IMR-90 (cell line): ENCODE results near the gene ADAP1. TPM values are rescaled to one million over a fixed set of nuclear protein-coding genes. Genes with fewer than 3 reads are reported as not detected.

Experiments
- ATAC-seq: fragments of 200-7000 bp; cut with Tn5 transposase; 2 replicates; pipeline ENCODE4 v1.9.1; 2020; ENCODE audit warnings: low read depth, mild to moderate bottlenecking, moderate library complexity
- BruUV-seq: library from RNA; stranded (reverse); fragments of 400-500 nt; replicated peaks from 2 replicates; lab custom pipeline; 2021; lab: Mats Ljungman, UMichigan
- CTCF ChIA-PET: fragments of 300-600 bp; formaldehyde crosslinking; extraction: SDS; loops from one replicate; lab custom pipeline; 2021; ENCODE audit warnings: antibody characterized with exemption; lab: Yijun Ruan, JAX
- POLR2A ChIA-PET: fragments of 300-600 bp; sonication (Branson Sonifier 250); formaldehyde crosslinking; loops from one replicate; lab custom pipeline; 2022; ENCODE audit warnings: antibody characterized with exemption; ENCODE audit not compliant: unreplicated experiment; lab: Charles Lee
- DNase-seq: peaks from one replicate; pipeline ENCODE4 v3.0.0; 2013
- H2AFZ ChIP-seq: replicated peaks from 2 replicates; pipeline ENCODE3; 2013; ENCODE audit warnings: low read length, mild to moderate bottlenecking; ENCODE audit not compliant: poor library complexity
- H2AK5ac ChIP-seq: 2 replicates; pipeline ENCODE4 v1.6.1; 2013; ENCODE audit warnings: low read depth, low read length, inconsistent platforms
- H2AK9ac ChIP-seq: replicated peaks from 2 replicates; pipeline ENCODE3; 2013; ENCODE audit warnings: mild to moderate bottlenecking, low read depth, low read length, moderate library complexity; ENCODE audit not compliant: poor library complexity
- H2BK120ac ChIP-seq: 2 replicates; pipeline ENCODE4 v1.6.1; 2013; ENCODE audit warnings: low read depth, low read length, inconsistent platforms
- H2BK15ac ChIP-seq: 3 replicates; pipeline ENCODE4 v1.6.1; 2013; ENCODE audit warnings: low read depth, low read length, inconsistent platforms
- H2BK20ac ChIP-seq: 2 replicates; pipeline ENCODE4 v1.6.1; 2013; ENCODE audit warnings: low read depth, mild to moderate bottlenecking, inconsistent platforms, low read length, moderate library complexity
- H2BK5ac ChIP-seq: 2 replicates; pipeline ENCODE4 v1.6.1; 2013; ENCODE audit warnings: mild to moderate bottlenecking, low read depth, low read length, inconsistent platforms; ENCODE audit not compliant: poor library complexity, severe bottlenecking
- H3K14ac ChIP-seq: replicated peaks from 2 replicates; pipeline ENCODE4 v1.6.1; 2013; ENCODE audit warnings: low read depth, low read length, inconsistent platforms
- H3K18ac ChIP-seq: 2 replicates; pipeline ENCODE4 v1.6.1; 2013; ENCODE audit warnings: low read depth, low read length, control low read depth
- H3K23ac ChIP-seq: 2 replicates; pipeline ENCODE4 v1.6.1; 2013; ENCODE audit warnings: low read depth, low read length, inconsistent platforms
- H3K27ac ChIP-seq: 2 replicates; pipeline ENCODE4 v1.5.1; 2013; ENCODE audit warnings: mild to moderate bottlenecking, control low read depth, low read length; ENCODE audit not compliant: insufficient read depth
- H3K27me3 ChIP-seq: 2 replicates; pipeline ENCODE4 v1.6.1; 2013; ENCODE audit warnings: low read length; ENCODE audit not compliant: control insufficient read depth, insufficient read depth
- H3K36me3 ChIP-seq: 2 replicates; pipeline ENCODE4 v1.6.1; 2013; ENCODE audit warnings: low read length, mixed read lengths; ENCODE audit not compliant: control insufficient read depth, insufficient read depth
- H3K4ac ChIP-seq: 2 replicates; pipeline ENCODE4 v1.6.1; 2013; ENCODE audit warnings: low read depth, low read length, inconsistent platforms
- H3K4me1 ChIP-seq: 2 replicates; pipeline ENCODE4 v1.6.1; 2013; ENCODE audit warnings: low read length, mixed read lengths; ENCODE audit not compliant: control insufficient read depth, insufficient read depth
- H3K4me2 ChIP-seq: 2 replicates; pipeline ENCODE4 v1.6.1; 2013; ENCODE audit warnings: low read depth, mild to moderate bottlenecking, control low read depth, low read length, moderate library complexity
- H3K4me3 ChIP-seq: 2 replicates; pipeline ENCODE4 v1.5.1; 2013; ENCODE audit warnings: low read depth, mild to moderate bottlenecking, control low read depth, low read length, moderate library complexity; ENCODE audit not compliant: insufficient read depth
- H3K56ac ChIP-seq: 2 replicates; pipeline ENCODE4 v1.6.1; 2013; ENCODE audit warnings: low read length, inconsistent platforms; ENCODE audit not compliant: insufficient read depth; ENCODE audit errors: extremely low read depth
- H3K79me1 ChIP-seq, 2 experiments: 2 replicates each; pipeline ENCODE4 v1.6.1; 2013; ENCODE audit warnings: low read length in 2 of 2, inconsistent platforms in 1 of 2, low read depth in 1 of 2
- H3K9ac ChIP-seq: 2 replicates; pipeline ENCODE4 v1.6.1; 2013; ENCODE audit warnings: low read depth, low read length, control low read depth
- H3K9me1 ChIP-seq: 2 replicates; pipeline ENCODE4 v1.6.1; 2013; ENCODE audit warnings: low read length, inconsistent platforms; ENCODE audit not compliant: insufficient read depth
- H3K9me3 ChIP-seq: 2 replicates; pipeline ENCODE4 v1.6.1; 2013; ENCODE audit warnings: low read length; ENCODE audit not compliant: control insufficient read depth, insufficient read depth
- H4K20me1 ChIP-seq: 2 replicates; pipeline ENCODE4 v1.6.1; 2013; ENCODE audit warnings: low read length, inconsistent platforms; ENCODE audit not compliant: insufficient read depth
- H4K5ac ChIP-seq: 2 replicates; pipeline ENCODE4 v1.6.1; 2013; ENCODE audit warnings: mild to moderate bottlenecking, low read depth, low read length, control low read depth
- H4K8ac ChIP-seq, 2 experiments: 2 replicates each; pipeline ENCODE4 v1.6.1; 2013; ENCODE audit warnings: low read depth in 2 of 2, low read length in 2 of 2, control low read depth in 1 of 2, inconsistent platforms in 1 of 2
- H4K91ac ChIP-seq: 2 replicates; pipeline ENCODE4 v1.6.1; 2013; ENCODE audit warnings: low read depth, low read length, inconsistent platforms; ENCODE audit not compliant: insufficient read depth
- BHLHE40 ChIP-seq: fragments of 150-350 bp; IDR thresholded peaks from 2 replicates; pipeline ENCODE4 v1.6.1; 2016; ENCODE audit warnings: mild to moderate bottlenecking, low read depth, low read length
- FOS ChIP-seq: fragments of 150-350 bp; IDR thresholded peaks from 2 replicates; pipeline ENCODE4 v1.6.1; 2016; ENCODE audit warnings: low read depth, low read length
- MAZ ChIP-seq: IDR thresholded peaks from 2 replicates; pipeline ENCODE4 v1.6.1; 2012; ENCODE audit warnings: low read depth, mild to moderate bottlenecking, low read length, improper control_type of control experiment, moderate library complexity, borderline replicate concordance
- POLR2A ChIP-seq: IDR thresholded peaks from 2 replicates; pipeline ENCODE4 v1.6.1; 2012; ENCODE audit warnings: mild to moderate bottlenecking, low read depth, low read length
- RCOR1 ChIP-seq: IDR thresholded peaks from 2 replicates; pipeline ENCODE4 v1.6.1; 2012; ENCODE audit warnings: mild to moderate bottlenecking, low read length, improper control_type of control experiment; ENCODE audit not compliant: insufficient replicate concordance
- SMC3 ChIP-seq: fragments of 150-350 bp; IDR thresholded peaks from 2 replicates; pipeline ENCODE4 v1.6.1; 2016; ENCODE audit warnings: low read depth, mild to moderate bottlenecking, antibody characterized with exemption, low read length, moderate library complexity
- WGBS, 2 experiments: methylation state at CpG; one replicate each; pipeline versions ENCODE4 v1.1.5 to v1.1.7; 2013; ENCODE audit warnings: missing lambda C conversion rate in 2 of 2; ENCODE audit not compliant: insufficient read length in 1 of 2; ENCODE audit errors: extremely low coverage in 2 of 2; 5-methylcytosine and 5-hydroxymethylcytosine counted together
- dilution Hi-C: fragments of 300-500 bp; cut with HindIII; formaldehyde crosslinking; loops from one replicate; pipeline ENCODE4 v1.14.3; 2018; ENCODE audit warnings: low sequenced_read_pairs; ENCODE audit not compliant: unreplicated experiment
- in situ Hi-C: fragments of 300-500 bp; cut with MboI; formaldehyde crosslinking; loops from 3 replicates; pipeline ENCODE4 v1.14.3; 2019; ENCODE audit warnings: low sequenced_read_pairs, inconsistent platforms, mixed read lengths
- intact Hi-C: fragments of 100-400 bp; cut with micrococcal nuclease; formaldehyde crosslinking; loops from 2 replicates; pipeline ENCODE4 v1.10.0; 2022
- polyA plus RNA-seq, 3 experiments: library from polyadenylated mRNA; depleted of rRNA; stranded (reverse); fragments of >200 nt; gene quantifications; 2 replicates each; pipeline ENCODE4 v1.2.3, GENCODE V29; 2012; ENCODE audit warnings: low replicate concordance in 1 of 3
- total RNA-seq: library from RNA; depleted of rRNA; stranded (reverse); fragments of >200 nt; gene quantifications from 2 replicates; pipeline ENCODE4 v1.2.3, GENCODE V29; 2012

ADAP1 gene
- total and polyA plus RNA-seq, 2 of the 4 experiments (the other 2 are of a cell fraction) = 1.4 to 2.0 TPM

- BruUV-seq = no TSS peak
Measured at GRCh38 chr7:921581-922333, 32.7 kb downstream of the ADAP1 start.

More at GRCh38 chr7:921581-922333, 32.7 kb downstream of the ADAP1 start:
- H3K79me1 ChIP-seq = no peaks in the 10 kb centered on the region
- no peak overlapping the region for H4K5ac ChIP-seq
- H2BK20ac ChIP-seq = no peak overlapping the region
- CTCF ChIA-PET = no interaction called here
- no peak overlapping the region for H3K23ac ChIP-seq
- TF ChIP-seq RCOR1 (no peak), SMC3 (no peak), BHLHE40 (no peak), MAZ (no peak), FOS (no peak), POLR2A (no peak)
- no peaks in the 10 kb centered on the region for H3K9me3 ChIP-seq
- DNase-seq (no peak), ATAC-seq (no peak)
- H3K14ac ChIP-seq = no peak overlapping the region
- no peak overlapping the region for H2AK5ac ChIP-seq
- peak overlapping the region; percentile 28 for H2AK9ac ChIP-seq
- H3K4me1 ChIP-seq = peaks cover 7% of the 10 kb centered on the region
- H4K8ac ChIP-seq = no peak overlapping the region
- no peaks in the 10 kb centered on the region for H4K20me1 ChIP-seq
- no peaks in the 10 kb centered on the region for H3K36me3 ChIP-seq
- no peak overlapping the region for H2BK5ac ChIP-seq
- no peak overlapping the region for H3K56ac ChIP-seq
- no peak overlapping the region for H3K4me2 ChIP-seq
- no peak overlapping the region for H4K91ac ChIP-seq
- whole genome bisulfite sequencing, 2 experiments = 86% methylated on average over 15 of the region's 36 CpGs; no CpG with 5 or more reads in 1 of the 2 experiments
- dilution Hi-C loops = no loop called here
- H3K4me3 ChIP-seq = no peak overlapping the region
- no peak overlapping the region for H2BK15ac ChIP-seq
- no peak overlapping the region for H3K27ac ChIP-seq
- in situ Hi-C loops = no loop called here
- H3K9ac ChIP-seq = no peak overlapping the region
- H2AFZ ChIP-seq = peak overlapping the region; percentile 11
- POLR2A ChIA-PET = no interaction called here
- intact Hi-C loops = no loop called here
- no peak overlapping the region for H3K18ac ChIP-seq
- no peak overlapping the region for H2BK120ac ChIP-seq
- no peaks in the 10 kb centered on the region for H3K27me3 ChIP-seq
- H3K9me1 ChIP-seq = no peaks in the 10 kb centered on the region
- H3K4ac ChIP-seq = no peak overlapping the region
